ENCODE measurements around the gene CMTM2.
A peak's percentile ranks its signal among the peaks of the same experiment; 100 is the strongest.

The CMTM2 gene

GRCh38 chr16:66599726-66600125 lies 20.5 kb downstream of the CMTM2 start:
- TF ChIP-seq CTCF (IDR thresholded peaks at IDR 0.05; ENCODE audit: low read depth, low read length, missing control alignments), result no peak
- no peak for DNase-seq (ENCODE audit: extremely low read depth, low read depth)
- H3K4me3 ChIP-seq (replicated peaks; ENCODE audit: low read depth, low read length), result no peak overlapping the region

GRCh38 chr16:66600477-66600876 lies 21.2 kb downstream of the CMTM2 start:
- DNase-seq (ENCODE audit: extremely low read depth, low read depth), result no peak
- no peak for TF ChIP-seq CTCF (IDR thresholded peaks at IDR 0.05; ENCODE audit: low read depth, low read length, missing control alignments)
- H3K4me3 ChIP-seq (replicated peaks; ENCODE audit: low read depth, low read length), result no peak overlapping the region

GRCh38 chr16:66601471-66601870 lies 22.2 kb downstream of the CMTM2 start:
- no peak overlapping the region for H3K4me3 ChIP-seq (replicated peaks; ENCODE audit: low read depth, low read length)
- TF ChIP-seq CTCF (IDR thresholded peaks at IDR 0.05; ENCODE audit: low read depth, low read length, missing control alignments), result no peak
- no peak for DNase-seq (ENCODE audit: extremely low read depth, low read depth)

- DNase-seq (ENCODE audit: extremely low read depth, low read depth), result no peak
- TF ChIP-seq CTCF (IDR thresholded peaks at IDR 0.05; ENCODE audit: low read depth, low read length, missing control alignments), result no peak
- peak overlapping the region; percentile 74 for H3K4me3 ChIP-seq (replicated peaks; ENCODE audit: low read depth, low read length)
These were observed 24.5 kb downstream of the CMTM2 start for GRCh38 chr16:66603537-66604375.

- DNase-seq (ENCODE audit: extremely low read depth, low read depth), result no peak
- H3K4me3 ChIP-seq (replicated peaks; ENCODE audit: low read depth, low read length), result peak within 1 kb of the TSS; percentile 74
- TF ChIP-seq CTCF (IDR thresholded peaks at IDR 0.05; ENCODE audit: low read depth, low read length, missing control alignments), result peak; percentile 32
These were observed 25.3 kb downstream of the CMTM2 start, which contains the start of gene CMTM3 for GRCh38 chr16:66604376-66605176. TSS of gene CMTM3 (plus strand) at chr16:66604704. CDS start at chr16:66604806, 102 bp downstream.

- no peak for DNase-seq (ENCODE audit: extremely low read depth, low read depth)
- TF ChIP-seq CTCF (IDR thresholded peaks at IDR 0.05; ENCODE audit: low read depth, low read length, missing control alignments), result no peak
- H3K4me3 ChIP-seq (replicated peaks; ENCODE audit: low read depth, low read length), result peak overlapping the region; percentile 74
These were observed 26.1 kb downstream of the CMTM2 start for GRCh38 chr16:66605177-66605978.
